OCI-LY1 (cell line): ENCODE measurements around the gene C17orf58.

Source experiments
- H2AFZ ChIP-seq: fragments of 200-600 bp; sonication (generic), shearing (Covaris generic); 2 replicates; pipeline ENCODE4 v1.6.0; 2014; ENCODE audit warnings: antibody characterized with exemption, mild to moderate bottlenecking, low read length
- H3F3A ChIP-seq: fragments of 200-600 bp; sonication (generic), shearing (Covaris generic); 2 replicates; pipeline ENCODE4 v1.6.0; 2014; ENCODE audit warnings: mild to moderate bottlenecking, antibody characterized with exemption, low read length, moderate library complexity; ENCODE audit not compliant: insufficient read depth
- H3K27ac ChIP-seq: fragments of 200-600 bp; sonication (generic); 2 replicates; pipeline ENCODE4 v1.5.1; 2014; ENCODE audit warnings: low read length, mixed run types, mild to moderate bottlenecking, low read depth; ENCODE audit not compliant: poor library complexity, severe bottlenecking
- H3K27me3 ChIP-seq: fragments of 200-600 bp; sonication (generic); 2 replicates; pipeline ENCODE4 v1.6.0; 2014; ENCODE audit warnings: antibody characterized with exemption, mild to moderate bottlenecking, low read length, moderate library complexity; ENCODE audit not compliant: insufficient read depth
- H3K36me3 ChIP-seq: fragments of 200-600 bp; sonication (generic); 2 replicates; pipeline ENCODE4 v1.6.1; 2014; ENCODE audit warnings: mild to moderate bottlenecking, antibody characterized with exemption, low read length, moderate library complexity, mixed read lengths; ENCODE audit not compliant: insufficient read depth
- H3K4me1 ChIP-seq: fragments of 200-600 bp; sonication (generic); 2 replicates; pipeline ENCODE4 v1.5.1; 2014; ENCODE audit warnings: mild to moderate bottlenecking, low read length, moderate library complexity; ENCODE audit not compliant: insufficient read depth, severe bottlenecking
- H3K4me2 ChIP-seq: fragments of 200-600 bp; sonication (generic), shearing (Covaris generic); 2 replicates; pipeline ENCODE4 v1.6.1; 2014; ENCODE audit warnings: low read length
- H3K4me3 ChIP-seq: fragments of 200-600 bp; sonication (generic); 2 replicates; pipeline ENCODE4 v1.5.1; 2014; ENCODE audit warnings: low read length, low read depth, mild to moderate bottlenecking, mixed read lengths; ENCODE audit not compliant: poor library complexity, severe bottlenecking
- H3K79me2 ChIP-seq: fragments of 200-600 bp; shearing (Covaris generic); 2 replicates; pipeline ENCODE4 v1.6.1; 2016; ENCODE audit warnings: mixed run types, low read length, mixed read lengths; ENCODE audit not compliant: insufficient read depth
- H3K9ac ChIP-seq: fragments of 200-600 bp; sonication (generic), shearing (Covaris generic); 2 replicates; pipeline ENCODE4 v1.6.1; 2014; ENCODE audit warnings: mild to moderate bottlenecking, low read length, mixed read lengths
- H3K9me2 ChIP-seq: fragments of 200-600 bp; sonication (generic), shearing (Covaris generic); 2 replicates; pipeline ENCODE4 v1.6.1; 2014; ENCODE audit warnings: low read depth, mild to moderate bottlenecking, low read length, mixed read lengths
- H3K9me3 ChIP-seq: fragments of 200-600 bp; shearing (Covaris generic); 2 replicates; pipeline ENCODE4 v1.6.1; 2014; ENCODE audit warnings: low read length, mixed read lengths
- H4K20me1 ChIP-seq: fragments of 200-600 bp; sonication (generic), shearing (Covaris generic); 2 replicates; pipeline ENCODE4 v1.6.0; 2016; ENCODE audit warnings: mild to moderate bottlenecking, low read length; ENCODE audit not compliant: insufficient read depth
- EZH2 ChIP-seq: fragments of 200-600 bp; sonication (generic), shearing (Covaris generic); IDR thresholded peaks from 2 replicates; pipeline ENCODE4 v1.8.0; 2017; ENCODE audit warnings: borderline replicate concordance, mixed run types, mild to moderate bottlenecking, antibody characterized with exemption, low read length, moderate library complexity, mixed read lengths
- TF ChIP-seq, protein P1 (sequence below): fragments of 200-600 bp; sonication (generic), shearing (Covaris generic); IDR thresholded peaks from 2 replicates; pipeline ENCODE4 v1.5.1; 2017; ENCODE audit warnings: mild to moderate bottlenecking, antibody characterized with exemption, low read length, moderate library complexity, mixed read lengths

C17orf58 gene

DNA sequence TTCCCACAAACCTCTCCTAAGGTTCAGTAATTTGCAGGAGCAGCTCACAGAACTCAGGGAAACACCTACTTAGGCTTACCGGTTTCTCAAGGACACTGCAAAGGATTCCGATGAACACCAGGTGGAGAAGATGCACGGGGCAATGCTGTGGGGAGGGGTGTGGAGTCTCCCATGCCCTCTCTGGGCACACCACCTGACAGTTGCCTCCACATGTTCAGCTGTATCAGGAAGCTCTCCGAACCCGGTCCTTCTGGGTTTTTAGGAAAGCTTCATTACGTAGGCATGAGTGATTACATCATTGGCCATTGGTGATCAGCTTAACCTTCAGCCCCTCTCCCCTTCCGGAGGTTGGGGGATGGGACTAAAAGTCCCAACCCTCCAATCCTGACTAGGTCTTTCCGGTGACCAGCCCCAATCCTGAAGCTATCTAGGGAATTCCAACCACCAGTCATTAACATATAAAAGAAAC is 21.6 kb downstream of the C17orf58 start:
- Histone ChIP-seq H4K20me1 (no peaks in the 10 kb centered on the region), H3K79me2 (no peaks in the 10 kb centered on the region), H3K9me2 (no peaks in the 10 kb centered on the region), H3K27ac (no peak overlapping the region), H3K4me2 (no peak overlapping the region), H3K9me3 (no peaks in the 10 kb centered on the region), H3K4me1 (no peaks in the 10 kb centered on the region), H2AFZ (no peak overlapping the region), H3K27me3 (no peaks in the 10 kb centered on the region), H3K4me3 (no peak overlapping the region), H3K36me3 (peaks cover 48% of the 10 kb centered on the region), H3K9ac (no peak overlapping the region), H3F3A (no peaks in the 10 kb centered on the region)
- TF ChIP-seq EZH2, result no peak
- TF ChIP-seq, protein P1, sequence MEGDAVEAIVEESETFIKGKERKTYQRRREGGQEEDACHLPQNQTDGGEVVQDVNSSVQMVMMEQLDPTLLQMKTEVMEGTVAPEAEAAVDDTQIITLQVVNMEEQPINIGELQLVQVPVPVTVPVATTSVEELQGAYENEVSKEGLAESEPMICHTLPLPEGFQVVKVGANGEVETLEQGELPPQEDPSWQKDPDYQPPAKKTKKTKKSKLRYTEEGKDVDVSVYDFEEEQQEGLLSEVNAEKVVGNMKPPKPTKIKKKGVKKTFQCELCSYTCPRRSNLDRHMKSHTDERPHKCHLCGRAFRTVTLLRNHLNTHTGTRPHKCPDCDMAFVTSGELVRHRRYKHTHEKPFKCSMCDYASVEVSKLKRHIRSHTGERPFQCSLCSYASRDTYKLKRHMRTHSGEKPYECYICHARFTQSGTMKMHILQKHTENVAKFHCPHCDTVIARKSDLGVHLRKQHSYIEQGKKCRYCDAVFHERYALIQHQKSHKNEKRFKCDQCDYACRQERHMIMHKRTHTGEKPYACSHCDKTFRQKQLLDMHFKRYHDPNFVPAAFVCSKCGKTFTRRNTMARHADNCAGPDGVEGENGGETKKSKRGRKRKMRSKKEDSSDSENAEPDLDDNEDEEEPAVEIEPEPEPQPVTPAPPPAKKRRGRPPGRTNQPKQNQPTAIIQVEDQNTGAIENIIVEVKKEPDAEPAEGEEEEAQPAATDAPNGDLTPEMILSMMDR, result no peak

DNA sequence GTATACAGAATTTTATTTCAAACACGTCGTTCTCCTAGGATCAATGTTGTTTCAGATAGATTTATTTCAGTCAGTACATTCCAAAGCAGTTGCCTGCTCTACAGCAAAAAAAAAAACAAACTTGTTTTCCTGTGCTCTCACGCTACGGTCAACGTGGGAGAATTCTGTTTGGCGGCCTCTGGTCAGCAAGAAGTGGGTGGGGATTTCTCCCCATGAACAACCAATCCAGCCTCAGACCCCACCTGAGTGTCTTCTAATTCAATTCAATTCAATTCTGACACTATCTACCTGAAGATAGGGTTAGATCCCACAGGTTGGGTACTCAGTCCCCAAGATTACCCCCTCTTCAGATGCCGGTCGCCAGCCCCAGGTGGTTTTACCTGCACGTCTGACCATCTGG is 22.1 kb downstream of the C17orf58 start:
- no peak overlapping the region for H3K9ac ChIP-seq

DNA sequence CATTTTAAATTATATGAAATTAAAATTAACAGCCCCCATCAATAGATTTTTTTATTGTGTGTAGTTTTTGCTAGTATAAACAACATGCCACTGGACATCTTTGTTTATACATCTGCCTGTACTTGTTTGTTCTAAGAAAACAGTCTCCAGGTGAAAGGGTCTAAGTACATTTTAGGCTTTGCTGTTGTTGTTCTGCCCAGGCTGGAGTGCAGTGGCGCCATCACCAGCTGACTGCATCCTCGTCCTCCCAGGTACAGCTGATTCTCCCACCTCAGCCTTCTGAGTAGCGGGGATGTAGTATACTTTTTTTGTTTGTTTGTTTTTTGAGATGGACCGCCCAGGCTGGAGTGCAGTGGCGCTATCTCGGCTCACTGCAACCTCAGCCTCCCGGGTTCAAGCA is 25.5 kb downstream of the C17orf58 start:
- Histone ChIP-seq H3K4me3 (no peak overlapping the region), H3K9me3 (no peaks in the 10 kb centered on the region), H2AFZ (no peak overlapping the region), H3K27me3 (no peaks in the 10 kb centered on the region), H3K36me3 (peaks cover 62% of the 10 kb centered on the region), H3K9ac (no peak overlapping the region), H3K4me1 (no peaks in the 10 kb centered on the region), H4K20me1 (no peaks in the 10 kb centered on the region), H3K9me2 (no peaks in the 10 kb centered on the region), H3K27ac (no peak overlapping the region), H3K79me2 (no peaks in the 10 kb centered on the region), H3F3A (no peaks in the 10 kb centered on the region), H3K4me2 (no peak overlapping the region)
- TF ChIP-seq, protein P1, result no peak
- TF ChIP-seq EZH2, result no peak

More for the DNA sequence above, 22.1 kb downstream of the C17orf58 start:
- no peaks in the 10 kb centered on the region for H3F3A ChIP-seq
- no peak overlapping the region for H3K4me2 ChIP-seq
- H3K4me1 ChIP-seq, result no peaks in the 10 kb centered on the region
- H3K9me2 ChIP-seq, result no peaks in the 10 kb centered on the region
- H4K20me1 ChIP-seq, result no peaks in the 10 kb centered on the region
- H3K27me3 ChIP-seq, result no peaks in the 10 kb centered on the region
- no peak overlapping the region for H2AFZ ChIP-seq
- H3K4me3 ChIP-seq, result no peak overlapping the region
- peaks cover 51% of the 10 kb centered on the region for H3K36me3 ChIP-seq
- no peak for TF ChIP-seq EZH2
- TF ChIP-seq, protein P1, result no peak
- H3K9me3 ChIP-seq, result no peaks in the 10 kb centered on the region
- no peak overlapping the region for H3K27ac ChIP-seq
- H3K79me2 ChIP-seq, result no peaks in the 10 kb centered on the region
